ENCODE data around the gene C19orf38. TPM values are rescaled to one million over a fixed set of nuclear protein-coding genes. Genes with fewer than 3 reads are reported as not detected.

Gene C19orf38
- total and polyA plus RNA-seq, 2 experiments from 2014 or later = 0.45 TPM; not detected in 1

- DNase-seq (ENCODE audit: low spot score) = no peak
- H3K4me1 ChIP-seq (ENCODE audit: insufficient read depth) = no peaks in the 10 kb centered on the region
- H3F3A ChIP-seq (replicated peaks; ENCODE audit: low read depth) = no peaks in the 10 kb centered on the region
- H3K36me3 ChIP-seq (ENCODE audit: insufficient read depth) = no peaks in the 10 kb centered on the region
- H3K4me3 ChIP-seq = no peak overlapping the region
- ATAC-seq = no peak
- H3K4me3 Mint-ChIP-seq = no peak overlapping the region
- no peaks in the 10 kb centered on the region for H3K4me1 Mint-ChIP-seq
- H3K27me3 ChIP-seq (ENCODE audit: insufficient read depth) = no peaks in the 10 kb centered on the region
- no peak for TF ChIP-seq CTCF (conservative IDR thresholded peaks at IDR 0.05; ENCODE audit: low read depth in 2 of 2)
- H2AFZ ChIP-seq = no peak overlapping the region
- H3K27ac ChIP-seq (ENCODE audit: low read depth) = no peak overlapping the region
- H3K27ac Mint-ChIP-seq = no peak overlapping the region
- no peaks in the 10 kb centered on the region for H4K20me1 ChIP-seq (replicated peaks; ENCODE audit: insufficient read depth)
- H3K36me3 Mint-ChIP-seq (ENCODE audit: low read depth) = peaks cover 38% of the 10 kb centered on the region
- peaks cover 23% of the 10 kb centered on the region for H3K27me3 Mint-ChIP-seq (ENCODE audit: insufficient read depth, low read depth, poor library complexity)
- no peaks in the 10 kb centered on the region for H3K9me2 ChIP-seq (ENCODE audit: insufficient read depth)
- H3K79me2 ChIP-seq (replicated peaks; ENCODE audit: insufficient read depth) = no peaks in the 10 kb centered on the region
- no peaks in the 10 kb centered on the region for H3K9me3 Mint-ChIP-seq
- H3K4me2 ChIP-seq = no peak overlapping the region
These were observed 28.8 kb upstream of the C19orf38 start for GRCh38 chr19:10819124-10820060.

GRCh38 chr19:10820173-10820572 is 28.0 kb upstream of the C19orf38 start:
- H3K4me1 ChIP-seq (ENCODE audit: insufficient read depth) = no peaks in the 10 kb centered on the region
- peak; percentile 64 for ATAC-seq

More at GRCh38 chr19:10820173-10820572, 28.0 kb upstream of the C19orf38 start:
- Mint-ChIP-seq H3K9me3 (no peaks in the 10 kb centered on the region), H3K4me1 (no peaks in the 10 kb centered on the region), H3K36me3 (ENCODE audit: low read depth) (peaks cover 41% of the 10 kb centered on the region), H3K4me3 (no peak overlapping the region), H3K27me3 (ENCODE audit: insufficient read depth, low read depth, poor library complexity) (peaks cover 23% of the 10 kb centered on the region), H3K27ac (no peak overlapping the region)
- DNase-seq (ENCODE audit: low spot score) = peak; percentile 43
- Histone ChIP-seq H4K20me1 (replicated peaks; ENCODE audit: insufficient read depth) (no peaks in the 10 kb centered on the region), H3K4me2 (no peak overlapping the region), H3F3A (replicated peaks; ENCODE audit: low read depth) (no peaks in the 10 kb centered on the region), H3K4me3 (no peak overlapping the region), H3K36me3 (ENCODE audit: insufficient read depth) (no peaks in the 10 kb centered on the region), H3K27me3 (ENCODE audit: insufficient read depth) (no peaks in the 10 kb centered on the region), H3K79me2 (replicated peaks; ENCODE audit: insufficient read depth) (no peaks in the 10 kb centered on the region), H3K9me2 (ENCODE audit: insufficient read depth) (no peaks in the 10 kb centered on the region), H2AFZ (no peak overlapping the region), H3K27ac (ENCODE audit: low read depth) (no peak overlapping the region)
- TF ChIP-seq JUNB (IDR thresholded peaks at IDR 0.05; ENCODE audit: unreplicated experiment) (no peak), CTCF (conservative IDR thresholded peaks at IDR 0.05; ENCODE audit: low read depth in 2 of 2) (peak; percentile 48 to 63)
